ENCODE data around the gene LRRC23.
"Not testable (repeated sequence)": the region's sequence is repeated elsewhere in the genome, so short reads cannot be mapped to it uniquely, and the experiment has no call there.

LRRC23 gene

GRCh38 chr12:6899837-6900519 lies 4.6 kb upstream of the LRRC23 start:
- DNase-seq, result no peak
- H3K36me3 ChIP-seq, result no peaks in the 10 kb centered on the region
- no peaks in the 10 kb centered on the region for H3K27me3 ChIP-seq (ENCODE audit: insufficient read depth, low read depth, severe bottlenecking)
- TF ChIP-seq CTCF (IDR thresholded peaks at IDR 0.05; ENCODE audit: low read depth, low read length), result no peak
- no peak overlapping the region for H3K4me3 ChIP-seq (ENCODE audit: low read depth, low read length)
- no peak overlapping the region for H3K27ac ChIP-seq
- H3K9me3 ChIP-seq (ENCODE audit: severe bottlenecking), result no peaks in the 10 kb centered on the region

GRCh38 chr12:6902448-6902847 lies 2.2 kb upstream of the LRRC23 start:
- no peaks in the 10 kb centered on the region for H3K36me3 ChIP-seq
- H3K4me3 ChIP-seq (ENCODE audit: low read depth, low read length), result no peak overlapping the region
- H3K9me3 ChIP-seq (ENCODE audit: severe bottlenecking), result no peaks in the 10 kb centered on the region
- peak; percentile 42 for DNase-seq
- no peak for TF ChIP-seq CTCF (IDR thresholded peaks at IDR 0.05; ENCODE audit: low read depth, low read length)
- H3K27ac ChIP-seq, result peak overlapping the region; percentile 65
- H3K27me3 ChIP-seq (ENCODE audit: insufficient read depth, low read depth, severe bottlenecking), result no peaks in the 10 kb centered on the region

- H3K36me3 ChIP-seq, result no peaks in the 10 kb centered on the region
- TF ChIP-seq CTCF (IDR thresholded peaks at IDR 0.05; ENCODE audit: low read depth, low read length), result no peak
- no peaks in the 10 kb centered on the region for H3K27me3 ChIP-seq (ENCODE audit: insufficient read depth, low read depth, severe bottlenecking)
- no peak for DNase-seq
- peak overlapping the region; percentile 77 for H3K27ac ChIP-seq
- H3K4me3 ChIP-seq (ENCODE audit: low read depth, low read length), result peak overlapping the region; percentile 79
- H3K9me3 ChIP-seq (ENCODE audit: severe bottlenecking), result no peaks in the 10 kb centered on the region
Observed at GRCh38 chr12:6903722-6904121, 900 bp upstream of the LRRC23 start.

- Histone ChIP-seq H3K9me3 (ENCODE audit: severe bottlenecking) (no peaks in the 10 kb centered on the region), H3K4me3 (ENCODE audit: low read depth, low read length) (peak overlapping the region; percentile 79), H3K36me3 (no peaks in the 10 kb centered on the region), H3K27me3 (ENCODE audit: insufficient read depth, low read depth, severe bottlenecking) (no peaks in the 10 kb centered on the region), H3K27ac (no peak overlapping the region)
- DNase-seq, result no peak
- no peak for TF ChIP-seq CTCF (IDR thresholded peaks at IDR 0.05; ENCODE audit: low read depth, low read length)
Observed at GRCh38 chr12:6905414-6906040, 905 bp downstream of the LRRC23 start.

- not testable (repeated sequence) for H3K9me3 ChIP-seq (ENCODE audit: severe bottlenecking); DNase-seq; H3K27me3 ChIP-seq (ENCODE audit: insufficient read depth, low read depth, severe bottlenecking); H3K27ac ChIP-seq; H3K36me3 ChIP-seq; H3K4me3 ChIP-seq (ENCODE audit: low read depth, low read length)
Observed at GRCh38 chr12:6908141-6908540, 3.5 kb downstream of the LRRC23 start.

GRCh38 chr12:6909421-6910145 lies 5.0 kb downstream of the LRRC23 start:
- H3K27ac ChIP-seq, result no peak overlapping the region
- no peak for TF ChIP-seq CTCF (IDR thresholded peaks at IDR 0.05; ENCODE audit: low read depth, low read length)
- no peaks in the 10 kb centered on the region for H3K9me3 ChIP-seq (ENCODE audit: severe bottlenecking)
- no peak for DNase-seq
- peaks cover 1% of the 10 kb centered on the region; the same call in 1 of the 2 replicates for H3K36me3 ChIP-seq
- H3K27me3 ChIP-seq (ENCODE audit: insufficient read depth, low read depth, severe bottlenecking), result no peaks in the 10 kb centered on the region
- H3K4me3 ChIP-seq (ENCODE audit: low read depth, low read length), result no peak overlapping the region
